Transverse colon (tissue), 3 donors: ENCODE results near the gene TAF11L2.

ENCODE experiments used
- EP300 ChIP-seq: sonication (generic); formaldehyde crosslinking; IDR thresholded peaks from one replicate; pipeline ENCODE4 v1.6.1; 2017; ENCODE audit warnings: antibody characterized with exemption, low read depth
- POLR2A ChIP-seq: fragments of 450-650 bp; IDR thresholded peaks from one replicate; pipeline ENCODE4 v1.6.1; 2016; ENCODE audit warnings: antibody characterized with exemption, mild to moderate bottlenecking, moderate library complexity
- TF ChIP-seq, protein P1 (sequence below), 5 experiments: fragments of 200-600 bp in 3 of 5; fragments of 450-650 bp in 2 of 5; sonication (generic) in 3 of 5; IDR thresholded peaks; 1 replicate in 2 of 5; 2 replicates in 3 of 5; pipeline ENCODE4 v1.5.1; 2016 to 2017; ENCODE audit warnings: antibody characterized with exemption in 5 of 5, inconsistent platforms in 3 of 5, mild to moderate bottlenecking in 2 of 5, moderate library complexity in 1 of 5

DNA sequence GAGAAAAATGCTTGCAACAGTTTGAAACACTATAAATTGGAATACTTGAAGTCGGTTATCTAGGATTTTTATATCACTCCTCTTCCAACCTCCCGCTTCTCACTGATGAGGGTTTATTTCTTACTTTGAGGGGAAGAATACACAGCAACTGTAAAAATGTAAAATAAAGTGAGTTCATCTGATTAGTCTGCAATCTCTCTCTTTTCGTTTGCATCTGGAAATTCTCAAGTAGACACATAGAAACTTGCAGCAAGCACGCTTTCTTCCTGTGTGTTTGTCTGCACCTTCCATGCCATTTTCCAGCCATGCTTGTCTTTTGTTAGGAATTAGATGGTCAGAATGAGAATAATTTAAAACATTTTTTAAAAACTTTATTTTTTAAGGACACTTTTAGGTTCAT lies 45.1 kb upstream of the TAF11L2 start:
- TF ChIP-seq EP300: no peak
- TF ChIP-seq, protein P1, sequence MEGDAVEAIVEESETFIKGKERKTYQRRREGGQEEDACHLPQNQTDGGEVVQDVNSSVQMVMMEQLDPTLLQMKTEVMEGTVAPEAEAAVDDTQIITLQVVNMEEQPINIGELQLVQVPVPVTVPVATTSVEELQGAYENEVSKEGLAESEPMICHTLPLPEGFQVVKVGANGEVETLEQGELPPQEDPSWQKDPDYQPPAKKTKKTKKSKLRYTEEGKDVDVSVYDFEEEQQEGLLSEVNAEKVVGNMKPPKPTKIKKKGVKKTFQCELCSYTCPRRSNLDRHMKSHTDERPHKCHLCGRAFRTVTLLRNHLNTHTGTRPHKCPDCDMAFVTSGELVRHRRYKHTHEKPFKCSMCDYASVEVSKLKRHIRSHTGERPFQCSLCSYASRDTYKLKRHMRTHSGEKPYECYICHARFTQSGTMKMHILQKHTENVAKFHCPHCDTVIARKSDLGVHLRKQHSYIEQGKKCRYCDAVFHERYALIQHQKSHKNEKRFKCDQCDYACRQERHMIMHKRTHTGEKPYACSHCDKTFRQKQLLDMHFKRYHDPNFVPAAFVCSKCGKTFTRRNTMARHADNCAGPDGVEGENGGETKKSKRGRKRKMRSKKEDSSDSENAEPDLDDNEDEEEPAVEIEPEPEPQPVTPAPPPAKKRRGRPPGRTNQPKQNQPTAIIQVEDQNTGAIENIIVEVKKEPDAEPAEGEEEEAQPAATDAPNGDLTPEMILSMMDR (IDR thresholded peaks at IDR 0.05): no peak
- no peak for TF ChIP-seq POLR2A
